Bronchial epithelial cell (primary cell): ENCODE data around the gene TRPV3. TPM values are rescaled to one million over a fixed set of nuclear protein-coding genes. Genes with fewer than 3 reads are reported as not detected.
A peak's percentile ranks its signal among the peaks of the same experiment; 100 is the strongest.

ENCODE experiments used
- DNase-seq: peaks from one replicate; pipeline ENCODE4 v3.0.0-alpha.2; 2010; ENCODE audit warnings: low read depth
- FAIRE-seq: peaks from 2 replicates; lab custom pipeline; 2011; peaks lifted over from hg19 to GRCh38; lab: Jason Lieb, UNC
- H3K27me3 ChIP-seq: 2 replicates; pipeline ENCODE4 v1.5.1; 2011; ENCODE audit warnings: low read length; ENCODE audit not compliant: control insufficient read depth, insufficient read depth
- H3K36me3 ChIP-seq: 2 replicates; pipeline ENCODE4 v1.5.1; 2011; ENCODE audit warnings: low read length; ENCODE audit not compliant: control insufficient read depth, insufficient read depth
- H3K4me3 ChIP-seq: 2 replicates; pipeline ENCODE4 v1.5.1; 2011; ENCODE audit warnings: mild to moderate bottlenecking, low read depth, low read length, control low read depth
- total RNA-seq: library from RNA; depleted of rRNA; stranded (reverse); fragments of >200 nt; gene quantifications from 2 replicates; pipeline ENCODE4 v1.2.1, GENCODE V29; 2014
- TF ChIP-seq, protein P1 (sequence below): IDR thresholded peaks from 2 replicates; pipeline ENCODE4 v1.5.1; 2011; ENCODE audit warnings: mild to moderate bottlenecking, moderate library complexity, low read length, control low read depth, inconsistent platforms; ENCODE audit not compliant: insufficient read depth, severe bottlenecking

Gene TRPV3
- total RNA-seq, 1 donor from 2014 or later = 0.79 TPM

- FAIRE-seq = no peak
- no peaks in the 10 kb centered on the region for H3K36me3 ChIP-seq
- no peak for DNase-seq
- no peaks in the 10 kb centered on the region for H3K27me3 ChIP-seq
- no peak overlapping the region for H3K4me3 ChIP-seq
- TF ChIP-seq, protein P1, sequence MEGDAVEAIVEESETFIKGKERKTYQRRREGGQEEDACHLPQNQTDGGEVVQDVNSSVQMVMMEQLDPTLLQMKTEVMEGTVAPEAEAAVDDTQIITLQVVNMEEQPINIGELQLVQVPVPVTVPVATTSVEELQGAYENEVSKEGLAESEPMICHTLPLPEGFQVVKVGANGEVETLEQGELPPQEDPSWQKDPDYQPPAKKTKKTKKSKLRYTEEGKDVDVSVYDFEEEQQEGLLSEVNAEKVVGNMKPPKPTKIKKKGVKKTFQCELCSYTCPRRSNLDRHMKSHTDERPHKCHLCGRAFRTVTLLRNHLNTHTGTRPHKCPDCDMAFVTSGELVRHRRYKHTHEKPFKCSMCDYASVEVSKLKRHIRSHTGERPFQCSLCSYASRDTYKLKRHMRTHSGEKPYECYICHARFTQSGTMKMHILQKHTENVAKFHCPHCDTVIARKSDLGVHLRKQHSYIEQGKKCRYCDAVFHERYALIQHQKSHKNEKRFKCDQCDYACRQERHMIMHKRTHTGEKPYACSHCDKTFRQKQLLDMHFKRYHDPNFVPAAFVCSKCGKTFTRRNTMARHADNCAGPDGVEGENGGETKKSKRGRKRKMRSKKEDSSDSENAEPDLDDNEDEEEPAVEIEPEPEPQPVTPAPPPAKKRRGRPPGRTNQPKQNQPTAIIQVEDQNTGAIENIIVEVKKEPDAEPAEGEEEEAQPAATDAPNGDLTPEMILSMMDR = no peak
Observed at GRCh38 chr17:3479988-3480387, 77.6 kb downstream of the TRPV3 start.

DNA sequence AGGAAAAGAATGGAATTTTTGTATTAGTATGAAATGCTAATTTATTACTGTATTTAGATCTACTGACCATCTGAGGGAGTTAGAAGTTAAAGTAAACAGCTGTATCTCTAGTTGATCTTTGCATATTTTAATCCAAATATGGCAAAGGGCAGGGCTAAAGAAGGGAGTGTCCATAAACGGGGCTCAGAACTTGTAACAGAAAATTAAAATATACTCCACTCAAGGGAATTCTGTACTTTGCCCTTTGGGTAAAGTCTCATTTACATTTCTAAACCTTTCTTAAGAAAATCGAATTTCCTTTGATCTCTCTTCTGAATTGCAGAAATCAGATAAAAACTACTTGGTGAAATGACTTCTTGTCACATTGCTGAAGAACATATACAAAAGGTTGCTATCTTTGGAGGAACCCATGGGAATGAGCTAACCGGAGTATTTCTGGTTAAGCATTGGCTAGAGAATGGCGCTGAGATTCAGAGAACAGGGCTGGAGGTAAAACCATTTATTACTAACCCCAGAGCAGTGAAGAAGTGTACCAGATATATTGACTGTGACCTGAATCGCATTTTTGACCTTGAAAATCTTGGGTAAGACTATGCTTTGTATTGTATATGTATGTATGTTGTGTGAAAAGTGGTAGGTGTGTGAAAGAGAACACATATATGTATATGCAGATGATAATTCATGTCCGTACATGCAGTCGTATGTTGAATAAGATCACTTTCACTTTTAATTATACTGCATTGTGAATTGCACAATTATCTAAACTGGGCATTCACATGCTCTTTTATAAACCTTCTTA, 81.6 kb downstream of the TRPV3 start, which contains the start of gene ASPA:
TSS of gene ASPA (plus strand) at position 186 of the 799 bp plus-strand sequence. CDS start at position 349, 163 bp downstream.
- peak; percentile 50 for DNase-seq
- Histone ChIP-seq H3K36me3 (no peaks in the 10 kb centered on the region), H3K4me3 (peak within 1 kb of the TSS; percentile 16), H3K27me3 (no peaks in the 10 kb centered on the region)
- TF ChIP-seq, protein P1 = no peak
- FAIRE-seq = no peak

- TF ChIP-seq, protein P1 = no peak
- DNase-seq (no peak), FAIRE-seq (no peak)
- Histone ChIP-seq H3K27me3 (no peaks in the 10 kb centered on the region), H3K4me3 (no peak overlapping the region), H3K36me3 (no peaks in the 10 kb centered on the region)
Observed at GRCh38 chr17:3475251-3475685, 82.3 kb downstream of the TRPV3 start.

GRCh38 chr17:3474212-3474611, 83.4 kb downstream of the TRPV3 start:
- TF ChIP-seq, protein P1 = no peak
- Histone ChIP-seq H3K4me3 (no peak overlapping the region), H3K36me3 (no peaks in the 10 kb centered on the region), H3K27me3 (no peaks in the 10 kb centered on the region)
- DNase-seq = peak; percentile 2
- no peak for FAIRE-seq

DNA sequence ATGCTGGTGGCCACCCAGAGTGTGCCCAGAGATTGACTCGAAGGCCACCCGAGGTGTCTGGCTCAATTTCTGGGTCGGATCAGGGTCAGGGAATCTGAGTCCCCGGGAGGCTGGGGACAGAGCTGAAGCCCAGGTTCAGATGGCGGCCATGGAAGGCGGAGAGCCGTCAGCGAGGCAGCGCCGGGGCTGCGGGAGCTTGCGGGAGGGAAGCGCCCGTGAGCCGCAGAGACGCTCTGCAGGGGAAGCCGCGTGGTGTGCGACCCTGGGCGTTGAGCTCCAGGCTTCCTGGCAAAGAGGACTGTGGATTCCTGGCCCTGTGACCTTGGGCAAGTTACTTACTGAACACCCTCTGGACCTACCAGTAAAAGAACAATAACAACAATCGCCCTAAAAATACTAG, 85.5 kb downstream of the TRPV3 start:
- H3K4me3 ChIP-seq = no peak overlapping the region
- H3K36me3 ChIP-seq = no peaks in the 10 kb centered on the region
- TF ChIP-seq, protein P1 = no peak
- DNase-seq (no peak), FAIRE-seq (no peak)
- H3K27me3 ChIP-seq = no peaks in the 10 kb centered on the region
